ENCODE data around the gene SIRT4.

DNA sequence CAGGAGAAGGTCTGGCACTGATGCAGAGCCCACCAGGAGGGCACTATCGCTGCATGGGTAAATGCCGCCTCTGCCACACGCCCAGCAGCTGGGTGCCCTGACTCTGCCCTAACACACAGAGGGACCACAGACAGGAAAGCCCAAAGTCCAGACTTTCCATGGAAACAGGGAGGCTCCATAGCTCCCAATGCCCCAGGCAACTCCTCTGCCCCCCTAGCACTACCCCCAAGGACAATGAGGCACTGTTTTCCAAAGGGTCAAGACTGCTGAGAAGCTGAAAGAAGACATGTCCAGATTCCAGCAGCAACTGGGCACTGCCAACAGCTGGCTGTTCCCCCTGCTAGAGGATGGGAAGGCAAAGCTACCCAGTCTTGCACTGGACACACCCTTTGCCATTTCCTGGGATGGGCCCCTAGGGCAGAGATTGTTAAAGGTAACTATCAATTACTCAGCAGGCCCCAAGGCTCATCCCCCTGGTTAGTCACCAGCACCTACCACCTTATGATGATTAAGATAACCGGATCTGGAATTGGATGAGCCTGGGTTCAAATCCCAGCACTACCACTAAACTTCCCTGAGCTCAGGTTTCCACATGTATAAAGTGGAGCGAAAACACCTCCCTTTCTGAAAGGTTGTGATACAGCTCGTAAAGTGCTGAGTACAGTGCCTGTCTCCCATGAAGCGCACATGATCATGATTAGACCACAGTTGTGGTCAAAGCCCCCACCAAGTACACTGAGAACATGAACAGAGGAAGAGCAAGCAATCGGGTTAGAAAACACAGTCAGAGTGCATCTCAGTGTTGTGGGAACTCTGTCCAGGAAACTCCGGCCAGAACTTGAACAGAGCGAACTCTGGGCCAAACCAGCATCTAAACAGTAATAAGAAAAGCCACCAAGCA, 39.9 kb upstream of the SIRT4 start:
- TF ChIP-seq, protein P1, sequence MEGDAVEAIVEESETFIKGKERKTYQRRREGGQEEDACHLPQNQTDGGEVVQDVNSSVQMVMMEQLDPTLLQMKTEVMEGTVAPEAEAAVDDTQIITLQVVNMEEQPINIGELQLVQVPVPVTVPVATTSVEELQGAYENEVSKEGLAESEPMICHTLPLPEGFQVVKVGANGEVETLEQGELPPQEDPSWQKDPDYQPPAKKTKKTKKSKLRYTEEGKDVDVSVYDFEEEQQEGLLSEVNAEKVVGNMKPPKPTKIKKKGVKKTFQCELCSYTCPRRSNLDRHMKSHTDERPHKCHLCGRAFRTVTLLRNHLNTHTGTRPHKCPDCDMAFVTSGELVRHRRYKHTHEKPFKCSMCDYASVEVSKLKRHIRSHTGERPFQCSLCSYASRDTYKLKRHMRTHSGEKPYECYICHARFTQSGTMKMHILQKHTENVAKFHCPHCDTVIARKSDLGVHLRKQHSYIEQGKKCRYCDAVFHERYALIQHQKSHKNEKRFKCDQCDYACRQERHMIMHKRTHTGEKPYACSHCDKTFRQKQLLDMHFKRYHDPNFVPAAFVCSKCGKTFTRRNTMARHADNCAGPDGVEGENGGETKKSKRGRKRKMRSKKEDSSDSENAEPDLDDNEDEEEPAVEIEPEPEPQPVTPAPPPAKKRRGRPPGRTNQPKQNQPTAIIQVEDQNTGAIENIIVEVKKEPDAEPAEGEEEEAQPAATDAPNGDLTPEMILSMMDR (conservative IDR thresholded peaks at IDR 0.05): no peak
- no peak for TF ChIP-seq EZH2 (IDR thresholded peaks at IDR 0.05; ENCODE audit: low read depth)

All from PC-9 (cell line).